ENCODE results near the gene UMOD. TPM values are rescaled to one million over a fixed set of nuclear protein-coding genes. Genes with fewer than 3 reads are reported as not detected.

UMOD gene
- total and polyA plus RNA-seq, 4 donors = not detected

DNA sequence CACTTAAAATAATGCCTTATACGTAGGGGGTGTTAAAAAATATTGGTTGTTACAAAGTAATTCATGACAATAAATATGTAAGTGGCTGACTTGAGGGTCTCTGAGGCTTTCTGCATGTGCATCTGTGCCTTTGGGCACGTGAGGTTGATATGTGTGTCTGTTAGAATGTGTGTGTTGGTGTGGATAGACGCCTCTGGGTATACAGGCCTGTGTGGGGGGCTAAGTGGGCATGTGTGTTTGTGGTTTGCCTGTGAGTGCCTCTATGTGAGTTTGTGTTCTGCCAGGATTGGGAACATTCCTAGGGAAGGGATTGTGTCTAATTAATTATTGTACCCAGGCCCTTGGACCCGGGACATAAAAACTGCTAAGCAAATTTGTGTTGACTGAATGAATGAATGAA is 44.2 kb downstream of the UMOD start:
- TF ChIP-seq, protein P1, sequence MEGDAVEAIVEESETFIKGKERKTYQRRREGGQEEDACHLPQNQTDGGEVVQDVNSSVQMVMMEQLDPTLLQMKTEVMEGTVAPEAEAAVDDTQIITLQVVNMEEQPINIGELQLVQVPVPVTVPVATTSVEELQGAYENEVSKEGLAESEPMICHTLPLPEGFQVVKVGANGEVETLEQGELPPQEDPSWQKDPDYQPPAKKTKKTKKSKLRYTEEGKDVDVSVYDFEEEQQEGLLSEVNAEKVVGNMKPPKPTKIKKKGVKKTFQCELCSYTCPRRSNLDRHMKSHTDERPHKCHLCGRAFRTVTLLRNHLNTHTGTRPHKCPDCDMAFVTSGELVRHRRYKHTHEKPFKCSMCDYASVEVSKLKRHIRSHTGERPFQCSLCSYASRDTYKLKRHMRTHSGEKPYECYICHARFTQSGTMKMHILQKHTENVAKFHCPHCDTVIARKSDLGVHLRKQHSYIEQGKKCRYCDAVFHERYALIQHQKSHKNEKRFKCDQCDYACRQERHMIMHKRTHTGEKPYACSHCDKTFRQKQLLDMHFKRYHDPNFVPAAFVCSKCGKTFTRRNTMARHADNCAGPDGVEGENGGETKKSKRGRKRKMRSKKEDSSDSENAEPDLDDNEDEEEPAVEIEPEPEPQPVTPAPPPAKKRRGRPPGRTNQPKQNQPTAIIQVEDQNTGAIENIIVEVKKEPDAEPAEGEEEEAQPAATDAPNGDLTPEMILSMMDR (IDR thresholded peaks at IDR 0.05; ENCODE audit: control extremely low read depth, extremely low read depth) = no peak
- peaks cover 0 to 3% (median 0%) of the 10 kb centered on the region in 4 donors for H3K9me3 ChIP-seq (ENCODE audit: control insufficient read depth in 4 of 4, insufficient read depth in 3 of 4, low read length in 3 of 4)

DNA sequence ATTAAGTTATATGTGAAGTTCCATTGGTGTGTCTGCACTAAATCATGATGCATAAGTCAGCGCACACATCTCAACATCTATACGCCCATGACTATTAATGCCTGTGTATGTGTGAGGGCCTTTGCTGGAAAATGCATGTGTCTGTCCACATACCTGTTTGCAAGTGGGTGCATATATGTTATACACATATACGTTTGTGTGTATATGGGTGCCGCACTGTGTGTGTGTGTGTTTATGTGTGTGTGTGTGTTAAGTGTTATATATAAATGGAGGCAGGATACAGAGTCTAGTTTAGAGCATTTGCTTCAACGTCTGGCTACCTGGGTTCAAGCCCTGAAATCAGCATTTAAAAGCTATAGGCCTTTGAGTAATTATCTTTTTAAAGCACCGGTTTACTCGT is 44.7 kb downstream of the UMOD start:
- TF ChIP-seq, protein P1 (IDR thresholded peaks at IDR 0.05; ENCODE audit: control extremely low read depth, extremely low read depth) = no peak
- WGBS, 2 donors = 85 to 89% methylated on average over 7 of the region's 7 CpGs
- H3K27ac ChIP-seq (ENCODE audit: low read depth in 1 of 2, low read length in 1 of 2) = no peak overlapping the region
- DNase-seq (no peak), ATAC-seq (ENCODE audit: insufficient read depth, low FRiP score) (no peak)
- H3K9me3 ChIP-seq (ENCODE audit: control insufficient read depth in 4 of 4, insufficient read depth in 3 of 4, low read length in 3 of 4) = peaks cover 0 to 3% (median 0%) of the 10 kb centered on the region in 4 donors
- H3K9ac ChIP-seq (ENCODE audit: insufficient read depth in 1 of 2, low read length in 2 of 2) = no peak overlapping the region
- H3K4me1 ChIP-seq (ENCODE audit: control insufficient read depth in 5 of 5, insufficient read depth in 5 of 5, low read length in 5 of 5) = no peaks in the 10 kb centered on the region
- H3K36me3 ChIP-seq (ENCODE audit: control insufficient read depth in 4 of 4, insufficient read depth in 4 of 4, low read length in 4 of 4) = no peaks in the 10 kb centered on the region
- H3K4me3 ChIP-seq = no peak overlapping the region
- peaks cover 0 to 6% (median 0%) of the 10 kb centered on the region in 3 donors for H3K27me3 ChIP-seq (ENCODE audit: control insufficient read depth in 3 of 3, insufficient read depth in 3 of 3, low read length in 2 of 3)

More for the DNA sequence above, 44.2 kb downstream of the UMOD start:
- H3K27ac ChIP-seq (ENCODE audit: low read depth in 1 of 2, low read length in 1 of 2) = no peak overlapping the region
- H3K4me3 ChIP-seq = no peak overlapping the region
- H3K9ac ChIP-seq (ENCODE audit: insufficient read depth in 1 of 2, low read length in 2 of 2) = no peak overlapping the region
- no peaks in the 10 kb centered on the region for H3K36me3 ChIP-seq (ENCODE audit: control insufficient read depth in 4 of 4, insufficient read depth in 4 of 4, low read length in 4 of 4)
- no peaks in the 10 kb centered on the region for H3K4me1 ChIP-seq (ENCODE audit: control insufficient read depth in 5 of 5, insufficient read depth in 5 of 5, low read length in 5 of 5)
- ATAC-seq (ENCODE audit: insufficient read depth, low FRiP score) (no peak), DNase-seq (no peak)
- WGBS, 2 donors = 76 to 88% methylated on average over 4 of the region's 4 CpGs
- H3K27me3 ChIP-seq (ENCODE audit: control insufficient read depth in 3 of 3, insufficient read depth in 3 of 3, low read length in 2 of 3) = peaks cover 0 to 6% (median 0%) of the 10 kb centered on the region in 3 donors

DNA sequence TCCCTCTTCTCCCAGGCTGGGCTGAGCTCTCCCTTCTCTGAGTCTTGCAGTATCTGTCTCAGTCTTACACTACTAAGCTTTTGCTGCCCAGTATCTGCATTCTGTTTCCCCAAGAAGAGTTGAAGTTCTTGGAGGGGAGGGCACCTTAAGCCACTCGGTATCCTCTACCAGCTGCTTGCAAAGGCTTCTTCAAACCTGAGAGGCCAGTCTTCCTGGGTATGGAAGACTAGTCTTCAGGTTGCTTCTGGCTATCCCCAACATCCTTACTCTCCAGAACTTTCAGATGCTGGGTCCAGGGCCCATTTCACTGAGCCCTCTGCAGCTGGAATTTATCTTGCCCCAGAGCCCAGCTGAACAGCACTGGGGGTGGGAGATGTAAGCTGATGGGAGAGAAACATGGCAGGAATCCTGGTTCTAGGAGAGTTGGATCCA is 45.3 kb downstream of the UMOD start:
- H3K27ac ChIP-seq (ENCODE audit: low read depth in 1 of 2, low read length in 1 of 2) = no peak overlapping the region
- no peak overlapping the region for H3K9ac ChIP-seq (ENCODE audit: insufficient read depth in 1 of 2, low read length in 2 of 2)
- DNase-seq (no peak), ATAC-seq (ENCODE audit: insufficient read depth, low FRiP score) (no peak)
- no peaks in the 10 kb centered on the region for H3K36me3 ChIP-seq (ENCODE audit: control insufficient read depth in 4 of 4, insufficient read depth in 4 of 4, low read length in 4 of 4)
- WGBS, 2 donors = 50 to 69% methylated on average over 1 of the region's 1 CpG
- peaks cover 0 to 3% (median 0%) of the 10 kb centered on the region in 4 donors for H3K9me3 ChIP-seq (ENCODE audit: control insufficient read depth in 4 of 4, insufficient read depth in 3 of 4, low read length in 3 of 4)
- TF ChIP-seq, protein P1 (IDR thresholded peaks at IDR 0.05; ENCODE audit: control extremely low read depth, extremely low read depth) = no peak
- H3K4me3 ChIP-seq = no peak overlapping the region
- H3K27me3 ChIP-seq (ENCODE audit: control insufficient read depth in 3 of 3, insufficient read depth in 3 of 3, low read length in 2 of 3) = peaks cover 0 to 6% (median 2%) of the 10 kb centered on the region in 3 donors
- H3K4me1 ChIP-seq (ENCODE audit: control insufficient read depth in 5 of 5, insufficient read depth in 5 of 5, low read length in 5 of 5) = no peaks in the 10 kb centered on the region

DNA sequence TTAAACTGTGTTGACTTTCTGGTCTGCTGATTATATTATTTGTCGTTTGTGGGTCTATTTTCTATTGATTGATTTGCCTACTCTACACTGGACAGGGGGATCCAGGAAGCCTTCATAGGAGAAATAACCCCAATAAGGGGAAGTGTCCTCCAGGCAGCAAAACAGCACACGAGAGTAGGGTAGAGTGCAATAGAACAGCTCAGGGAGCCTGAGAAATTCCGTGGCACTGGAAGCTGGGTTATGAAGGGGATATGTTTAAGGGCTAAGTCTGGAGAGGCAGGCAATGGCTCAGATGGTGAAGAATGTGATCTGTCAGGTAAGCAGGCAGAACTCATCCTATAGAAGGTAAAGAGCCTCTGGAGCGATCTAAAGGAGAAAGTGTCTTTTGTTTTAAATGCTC is 46.1 kb downstream of the UMOD start:
- Histone ChIP-seq H3K27ac (ENCODE audit: low read depth in 1 of 2, low read length in 1 of 2) (no peak overlapping the region), H3K9me3 (ENCODE audit: control insufficient read depth in 4 of 4, insufficient read depth in 3 of 4, low read length in 3 of 4) (peaks cover 0 to under 1% (median 0%) of the 10 kb centered on the region in 4 donors), H3K27me3 (ENCODE audit: control insufficient read depth in 3 of 3, insufficient read depth in 3 of 3, low read length in 2 of 3) (peaks cover 0 to 6% (median 2%) of the 10 kb centered on the region in 3 donors), H3K4me3 (no peak overlapping the region), H3K9ac (ENCODE audit: insufficient read depth in 1 of 2, low read length in 2 of 2) (no peak overlapping the region), H3K36me3 (ENCODE audit: control insufficient read depth in 4 of 4, insufficient read depth in 4 of 4, low read length in 4 of 4) (no peaks in the 10 kb centered on the region), H3K4me1 (ENCODE audit: control insufficient read depth in 5 of 5, insufficient read depth in 5 of 5, low read length in 5 of 5) (no peaks in the 10 kb centered on the region)
- 53 to 55% methylated on average over 4 of the region's 4 CpGs for WGBS, 2 donors
- no peak for ATAC-seq (ENCODE audit: insufficient read depth, low FRiP score)
- TF ChIP-seq, protein P1 (IDR thresholded peaks at IDR 0.05; ENCODE audit: control extremely low read depth, extremely low read depth) = no peak
- no peak for DNase-seq

Measured in lung (tissue), 12 donors.